OCI-LY1 (cell line): ENCODE results near the gene B3GALT6.

Experiments used
- H2AFZ ChIP-seq: fragments of 200-600 bp; sonication (generic), shearing (Covaris generic); 2 replicates; pipeline ENCODE4 v1.6.0; 2014; ENCODE audit warnings: antibody characterized with exemption, mild to moderate bottlenecking, low read length
- H3F3A ChIP-seq: fragments of 200-600 bp; sonication (generic), shearing (Covaris generic); 2 replicates; pipeline ENCODE4 v1.6.0; 2014; ENCODE audit warnings: mild to moderate bottlenecking, antibody characterized with exemption, low read length, moderate library complexity; ENCODE audit not compliant: insufficient read depth
- H3K27ac ChIP-seq: fragments of 200-600 bp; sonication (generic); 2 replicates; pipeline ENCODE4 v1.5.1; 2014; ENCODE audit warnings: low read length, mixed run types, mild to moderate bottlenecking, low read depth; ENCODE audit not compliant: poor library complexity, severe bottlenecking
- H3K27me3 ChIP-seq: fragments of 200-600 bp; sonication (generic); 2 replicates; pipeline ENCODE4 v1.6.0; 2014; ENCODE audit warnings: antibody characterized with exemption, mild to moderate bottlenecking, low read length, moderate library complexity; ENCODE audit not compliant: insufficient read depth
- H3K36me3 ChIP-seq: fragments of 200-600 bp; sonication (generic); 2 replicates; pipeline ENCODE4 v1.6.1; 2014; ENCODE audit warnings: mild to moderate bottlenecking, antibody characterized with exemption, low read length, moderate library complexity, mixed read lengths; ENCODE audit not compliant: insufficient read depth
- H3K4me1 ChIP-seq: fragments of 200-600 bp; sonication (generic); 2 replicates; pipeline ENCODE4 v1.5.1; 2014; ENCODE audit warnings: mild to moderate bottlenecking, low read length, moderate library complexity; ENCODE audit not compliant: insufficient read depth, severe bottlenecking
- H3K4me2 ChIP-seq: fragments of 200-600 bp; sonication (generic), shearing (Covaris generic); 2 replicates; pipeline ENCODE4 v1.6.1; 2014; ENCODE audit warnings: low read length
- H3K4me3 ChIP-seq: fragments of 200-600 bp; sonication (generic); 2 replicates; pipeline ENCODE4 v1.5.1; 2014; ENCODE audit warnings: low read length, low read depth, mild to moderate bottlenecking, mixed read lengths; ENCODE audit not compliant: poor library complexity, severe bottlenecking
- H3K79me2 ChIP-seq: fragments of 200-600 bp; shearing (Covaris generic); 2 replicates; pipeline ENCODE4 v1.6.1; 2016; ENCODE audit warnings: mixed run types, low read length, mixed read lengths; ENCODE audit not compliant: insufficient read depth
- H3K9ac ChIP-seq: fragments of 200-600 bp; sonication (generic), shearing (Covaris generic); 2 replicates; pipeline ENCODE4 v1.6.1; 2014; ENCODE audit warnings: mild to moderate bottlenecking, low read length, mixed read lengths
- H3K9me2 ChIP-seq: fragments of 200-600 bp; sonication (generic), shearing (Covaris generic); 2 replicates; pipeline ENCODE4 v1.6.1; 2014; ENCODE audit warnings: low read depth, mild to moderate bottlenecking, low read length, mixed read lengths
- H3K9me3 ChIP-seq: fragments of 200-600 bp; shearing (Covaris generic); 2 replicates; pipeline ENCODE4 v1.6.1; 2014; ENCODE audit warnings: low read length, mixed read lengths
- H4K20me1 ChIP-seq: fragments of 200-600 bp; sonication (generic), shearing (Covaris generic); 2 replicates; pipeline ENCODE4 v1.6.0; 2016; ENCODE audit warnings: mild to moderate bottlenecking, low read length; ENCODE audit not compliant: insufficient read depth
- EZH2 ChIP-seq: fragments of 200-600 bp; sonication (generic), shearing (Covaris generic); IDR thresholded peaks from 2 replicates; pipeline ENCODE4 v1.8.0; 2017; ENCODE audit warnings: borderline replicate concordance, mixed run types, mild to moderate bottlenecking, antibody characterized with exemption, low read length, moderate library complexity, mixed read lengths
- TF ChIP-seq, protein P1 (sequence below): fragments of 200-600 bp; sonication (generic), shearing (Covaris generic); IDR thresholded peaks from 2 replicates; pipeline ENCODE4 v1.5.1; 2017; ENCODE audit warnings: mild to moderate bottlenecking, antibody characterized with exemption, low read length, moderate library complexity, mixed read lengths

The B3GALT6 gene

DNA sequence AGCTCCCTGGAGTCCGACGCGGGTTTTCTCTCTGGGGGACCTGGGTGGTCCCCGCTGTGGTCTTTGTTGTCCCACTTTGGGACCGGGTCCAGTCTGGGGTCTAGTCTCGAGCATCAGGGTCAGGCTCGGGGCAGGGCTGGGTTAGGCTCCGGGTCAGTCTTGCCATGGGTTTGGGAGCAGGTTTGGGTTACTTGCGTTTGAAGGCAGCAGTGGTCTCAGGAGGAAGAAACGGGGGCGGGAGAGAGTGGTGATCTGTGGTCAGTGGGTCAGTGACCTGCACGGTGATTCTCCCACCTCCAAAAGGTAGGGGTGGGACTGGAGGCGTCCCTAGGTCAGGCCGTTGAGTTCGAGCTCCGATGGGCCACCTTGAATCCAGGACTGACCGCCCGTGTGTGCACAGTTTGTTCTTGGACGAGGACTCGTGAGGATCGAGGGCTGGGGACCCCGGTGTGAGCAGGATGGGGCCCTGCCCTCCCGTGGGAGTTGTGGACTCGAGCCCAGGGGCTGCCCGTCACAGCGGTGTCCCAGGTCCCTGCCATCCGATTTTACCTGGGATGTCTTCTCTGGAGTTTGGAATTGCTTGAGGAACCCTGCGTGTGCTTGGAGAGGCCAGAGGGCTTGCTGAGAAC is 2.3 kb downstream of the B3GALT6 start:
- H4K20me1 ChIP-seq: no peaks in the 10 kb centered on the region
- TF ChIP-seq, protein P1, sequence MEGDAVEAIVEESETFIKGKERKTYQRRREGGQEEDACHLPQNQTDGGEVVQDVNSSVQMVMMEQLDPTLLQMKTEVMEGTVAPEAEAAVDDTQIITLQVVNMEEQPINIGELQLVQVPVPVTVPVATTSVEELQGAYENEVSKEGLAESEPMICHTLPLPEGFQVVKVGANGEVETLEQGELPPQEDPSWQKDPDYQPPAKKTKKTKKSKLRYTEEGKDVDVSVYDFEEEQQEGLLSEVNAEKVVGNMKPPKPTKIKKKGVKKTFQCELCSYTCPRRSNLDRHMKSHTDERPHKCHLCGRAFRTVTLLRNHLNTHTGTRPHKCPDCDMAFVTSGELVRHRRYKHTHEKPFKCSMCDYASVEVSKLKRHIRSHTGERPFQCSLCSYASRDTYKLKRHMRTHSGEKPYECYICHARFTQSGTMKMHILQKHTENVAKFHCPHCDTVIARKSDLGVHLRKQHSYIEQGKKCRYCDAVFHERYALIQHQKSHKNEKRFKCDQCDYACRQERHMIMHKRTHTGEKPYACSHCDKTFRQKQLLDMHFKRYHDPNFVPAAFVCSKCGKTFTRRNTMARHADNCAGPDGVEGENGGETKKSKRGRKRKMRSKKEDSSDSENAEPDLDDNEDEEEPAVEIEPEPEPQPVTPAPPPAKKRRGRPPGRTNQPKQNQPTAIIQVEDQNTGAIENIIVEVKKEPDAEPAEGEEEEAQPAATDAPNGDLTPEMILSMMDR: no peak
- TF ChIP-seq EZH2: no peak
- no peak overlapping the region for H3K4me3 ChIP-seq
- no peaks in the 10 kb centered on the region for H3K9me2 ChIP-seq
- no peaks in the 10 kb centered on the region for H3F3A ChIP-seq
- no peaks in the 10 kb centered on the region for H3K9me3 ChIP-seq
- H2AFZ ChIP-seq: no peak overlapping the region
- H3K9ac ChIP-seq: no peak overlapping the region
- H3K79me2 ChIP-seq: peaks cover 19% of the 10 kb centered on the region
- no peak overlapping the region for H3K4me2 ChIP-seq
- no peak overlapping the region for H3K27ac ChIP-seq
- 0 out of 2 replicates have a peak, but pooled peaks cover 9% of the 10 kb centered on the region for H3K27me3 ChIP-seq
- H3K4me1 ChIP-seq: peaks cover 31% of the 10 kb centered on the region
- H3K36me3 ChIP-seq: peaks cover 21% of the 10 kb centered on the region; the same call in 1 of the 2 replicates

DNA sequence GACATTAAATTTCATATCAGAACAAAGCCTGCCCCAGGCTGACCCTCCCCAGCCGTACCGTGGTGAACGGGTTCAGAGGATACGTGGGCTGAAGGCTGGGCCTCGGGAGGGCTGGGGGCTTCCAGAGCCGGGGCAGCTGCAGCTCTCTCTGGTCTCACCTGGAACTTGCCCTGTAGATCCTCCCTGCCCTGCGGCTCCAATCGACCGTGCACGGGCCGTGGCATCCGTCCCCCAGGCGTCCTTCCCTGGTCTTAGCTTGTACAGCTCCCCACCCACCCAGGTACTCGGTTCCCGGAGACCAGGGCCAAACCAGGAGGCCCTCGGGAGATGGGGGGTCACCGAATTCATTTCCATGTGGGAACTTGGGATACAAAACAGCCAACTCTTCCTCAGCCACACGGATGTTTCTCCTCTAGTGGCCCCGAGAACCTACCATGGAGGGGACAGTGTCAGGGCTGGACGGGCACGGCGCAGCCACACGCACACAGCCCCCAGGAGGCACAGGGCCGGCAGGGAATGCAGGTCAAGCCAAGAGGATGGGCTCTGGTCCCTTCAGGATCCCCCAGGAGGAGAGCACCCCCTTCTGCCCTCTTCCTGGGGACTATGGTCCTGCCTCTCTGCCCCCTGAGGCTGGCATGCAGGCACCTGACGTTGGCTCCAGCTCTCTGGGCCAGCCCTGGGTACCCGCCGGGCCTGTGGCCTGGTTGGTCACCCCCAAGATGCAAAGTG is 3.1 kb downstream of the B3GALT6 start:
- Histone ChIP-seq H3K4me2 (no peak overlapping the region), H3K9me3 (no peaks in the 10 kb centered on the region), H3K9ac (no peak overlapping the region), H3K36me3 (peaks cover 21% of the 10 kb centered on the region; the same call in 1 of the 2 replicates), H3K9me2 (no peaks in the 10 kb centered on the region), H3K4me1 (peaks cover 23% of the 10 kb centered on the region), H2AFZ (no peak overlapping the region), H3K4me3 (no peak overlapping the region), H4K20me1 (no peaks in the 10 kb centered on the region), H3K79me2 (peaks cover 10% of the 10 kb centered on the region), H3K27ac (no peak overlapping the region), H3K27me3 (peaks cover 17% of the 10 kb centered on the region; the same call in 1 of the 2 replicates), H3F3A (no peaks in the 10 kb centered on the region)
- TF ChIP-seq EZH2: no peak
- TF ChIP-seq, protein P1: no peak

DNA sequence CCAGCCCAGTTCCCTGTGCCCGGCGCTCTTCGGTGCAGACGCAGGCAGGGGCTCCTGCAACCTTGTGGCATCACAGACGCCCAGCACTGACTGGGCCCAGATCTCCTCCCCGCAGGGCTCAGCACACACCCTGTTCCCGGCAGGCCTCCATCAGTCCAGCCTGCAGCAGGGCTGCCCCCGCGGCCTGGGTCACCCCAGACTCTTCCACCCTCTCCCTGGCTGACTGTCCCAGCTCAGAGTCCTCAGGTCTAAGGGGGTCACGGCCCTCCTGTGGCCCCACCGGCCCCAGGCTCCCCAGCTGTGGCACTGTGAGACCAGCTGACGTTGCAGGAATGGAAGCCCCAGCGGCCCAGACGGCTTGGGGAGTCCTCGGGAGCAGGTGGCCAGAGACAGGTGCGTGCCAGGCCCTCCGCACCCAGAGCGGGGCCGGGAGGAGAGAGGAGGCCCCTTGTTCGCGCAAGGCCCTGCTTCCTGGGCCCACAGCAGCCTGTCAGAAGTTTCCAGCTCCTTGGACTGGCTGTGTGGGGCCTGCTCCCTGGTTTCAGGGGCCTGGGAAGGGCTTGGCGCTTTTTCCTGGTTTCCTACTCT is 4.2 kb downstream of the B3GALT6 start:
- H3K9ac ChIP-seq: no peak overlapping the region
- H3F3A ChIP-seq: no peaks in the 10 kb centered on the region
- H3K9me3 ChIP-seq: no peaks in the 10 kb centered on the region
- H4K20me1 ChIP-seq: no peaks in the 10 kb centered on the region
- H3K4me2 ChIP-seq: no peak overlapping the region
- peaks cover 16% of the 10 kb centered on the region for H3K4me1 ChIP-seq
- H3K4me3 ChIP-seq: no peak overlapping the region
- peaks cover 21% of the 10 kb centered on the region; the same call in 1 of the 2 replicates for H3K36me3 ChIP-seq
- no peak for TF ChIP-seq EZH2
- TF ChIP-seq, protein P1: no peak
- no peak overlapping the region for H2AFZ ChIP-seq
- peaks cover 2% of the 10 kb centered on the region for H3K79me2 ChIP-seq
- no peak overlapping the region for H3K27ac ChIP-seq
- H3K27me3 ChIP-seq: peaks cover 18% of the 10 kb centered on the region; the same call in 1 of the 2 replicates
- no peaks in the 10 kb centered on the region for H3K9me2 ChIP-seq
